H9 (cell line): ENCODE results near the gene RPS28. TPM values are rescaled to one million over a fixed set of nuclear protein-coding genes. Genes with fewer than 3 reads are reported as not detected.

Source experiments
- DNase-seq: peaks from one replicate; pipeline ENCODE4 v3.0.0-alpha.2; 2017
- H2AFZ ChIP-seq: one replicate; pipeline ENCODE4 v1.6.1; 2013; ENCODE audit warnings: mild to moderate bottlenecking, low read length, control low read depth, moderate library complexity
- H2AK5ac ChIP-seq: 2 replicates; pipeline ENCODE4 v1.6.1; 2013; ENCODE audit warnings: low read length, control low read depth, mixed read lengths; ENCODE audit not compliant: insufficient read length
- H2BK120ac ChIP-seq: one replicate; pipeline ENCODE4 v1.6.1; 2013; ENCODE audit warnings: low read depth, mild to moderate bottlenecking, low read length, control low read depth, inconsistent platforms; ENCODE audit not compliant: poor library complexity, severe bottlenecking
- H2BK12ac ChIP-seq: 2 replicates; pipeline ENCODE4 v1.6.1; 2013; ENCODE audit warnings: low read length, control low read depth, mixed read lengths, low read depth; ENCODE audit not compliant: insufficient read length
- H2BK15ac ChIP-seq: 2 replicates; pipeline ENCODE4 v1.6.1; 2013; ENCODE audit warnings: low read depth, low read length, control low read depth
- H2BK20ac ChIP-seq: one replicate; pipeline ENCODE4 v1.6.1; 2013; ENCODE audit warnings: low read depth, mild to moderate bottlenecking, low read length, control low read depth, inconsistent platforms; ENCODE audit not compliant: poor library complexity, severe bottlenecking
- H2BK5ac ChIP-seq: 2 replicates; pipeline ENCODE4 v1.6.1; 2013; ENCODE audit warnings: low read length, control low read depth, mixed read lengths; ENCODE audit not compliant: insufficient read length
- H3K14ac ChIP-seq: 2 replicates; pipeline ENCODE4 v1.6.1; 2013; ENCODE audit warnings: low read length, control low read depth; ENCODE audit not compliant: insufficient read depth
- H3K18ac ChIP-seq: 2 replicates; pipeline ENCODE4 v1.6.1; 2013; ENCODE audit warnings: low read depth, mild to moderate bottlenecking, mixed read lengths, low read length, control low read depth; ENCODE audit not compliant: insufficient read length
- H3K23ac ChIP-seq: 2 replicates; pipeline ENCODE4 v1.6.1; 2013; ENCODE audit warnings: low read length, control low read depth, mixed read lengths, low read depth; ENCODE audit not compliant: insufficient read length
- H3K23me2 ChIP-seq: 2 replicates; pipeline ENCODE4 v1.6.1; 2013; ENCODE audit warnings: low read depth, mild to moderate bottlenecking, mixed read lengths, low read length, control low read depth; ENCODE audit not compliant: insufficient read length, poor library complexity, severe bottlenecking
- H3K27ac ChIP-seq: 2 replicates; pipeline ENCODE4 v1.5.1; 2013; ENCODE audit warnings: low read length, control low read depth, mixed read lengths, low read depth; ENCODE audit not compliant: insufficient read length
- H3K27me3 ChIP-seq: 2 replicates; pipeline ENCODE4 v1.6.1; 2013; ENCODE audit warnings: low read length, control low read depth, inconsistent platforms; ENCODE audit not compliant: insufficient read depth
- H3K4ac ChIP-seq: 2 replicates; pipeline ENCODE4 v1.6.1; 2013; ENCODE audit warnings: low read depth, mild to moderate bottlenecking, control low read depth, inconsistent platforms, low read length, moderate library complexity
- H3K4me1 ChIP-seq: 2 replicates; pipeline ENCODE4 v1.6.1; 2013; ENCODE audit warnings: low read length, control low read depth, inconsistent platforms; ENCODE audit not compliant: insufficient read depth
- H3K4me2 ChIP-seq: 2 replicates; pipeline ENCODE4 v1.6.1; 2013; ENCODE audit warnings: low read length, control low read depth, mixed read lengths; ENCODE audit not compliant: insufficient read length, insufficient read depth
- H3K56ac ChIP-seq: 2 replicates; pipeline ENCODE4 v1.6.1; 2013; ENCODE audit warnings: low read depth, mild to moderate bottlenecking, mixed read lengths, low read length, control low read depth; ENCODE audit not compliant: insufficient read length
- H3K79me1 ChIP-seq: 2 replicates; pipeline ENCODE4 v1.6.1; 2013; ENCODE audit warnings: low read depth, mild to moderate bottlenecking, moderate library complexity, low read length, control low read depth, inconsistent platforms; ENCODE audit not compliant: insufficient read depth, poor library complexity, severe bottlenecking
- H3K79me2 ChIP-seq: 2 replicates; pipeline ENCODE4 v1.6.1; 2013; ENCODE audit warnings: low read length, control low read depth, inconsistent platforms; ENCODE audit not compliant: insufficient read depth
- H3K9ac ChIP-seq: 2 replicates; pipeline ENCODE4 v1.6.1; 2013; ENCODE audit warnings: low read length, control low read depth, mixed read lengths; ENCODE audit not compliant: insufficient read length; ENCODE audit errors: extremely low read depth
- H3K9me3 ChIP-seq: one replicate; pipeline ENCODE4 v1.6.1; 2013; ENCODE audit warnings: low read depth, low read length, inconsistent platforms; ENCODE audit not compliant: control insufficient read depth
- H3T11ph ChIP-seq: one replicate; pipeline ENCODE4 v1.6.1; 2013; ENCODE audit warnings: mild to moderate bottlenecking, low read length, control low read depth, inconsistent platforms
- H4K20me1 ChIP-seq: one replicate; pipeline ENCODE4 v1.6.1; 2013; ENCODE audit not compliant: control insufficient read depth, insufficient read length, insufficient read depth
- H4K5ac ChIP-seq: 2 replicates; pipeline ENCODE4 v1.6.1; 2013; ENCODE audit warnings: low read depth, mild to moderate bottlenecking, mixed read lengths, low read length, control low read depth; ENCODE audit not compliant: insufficient read length
- H4K8ac ChIP-seq: replicated peaks from 2 replicates; pipeline ENCODE4 v1.6.1; 2013; ENCODE audit warnings: low read length, control low read depth, mixed read lengths, low read depth; ENCODE audit not compliant: insufficient read length
- H4K91ac ChIP-seq: 2 replicates; pipeline ENCODE4 v1.6.1; 2013; ENCODE audit warnings: low read depth, mild to moderate bottlenecking, moderate library complexity, mixed read lengths, low read length, control low read depth; ENCODE audit not compliant: insufficient read length
- H3K27ac Mint-ChIP-seq, 3 experiments: 2 replicates in 2 of 3; 3 replicates in 1 of 3; pipeline ENCODE4 v1.8.0; 2020 to 2021; ENCODE audit warnings: mixed read lengths in 3 of 3, mild to moderate bottlenecking in 1 of 3, moderate library complexity in 1 of 3
- H3K27me3 Mint-ChIP-seq: 2 replicates; pipeline ENCODE4 v1.8.0; 2021; ENCODE audit warnings: low read depth, mild to moderate bottlenecking, moderate library complexity, mixed read lengths
- H3K36me3 Mint-ChIP-seq, 3 experiments: 2 replicates in 2 of 3; 3 replicates in 1 of 3; pipeline ENCODE4 v1.8.0; 2020 to 2021; ENCODE audit warnings: low read depth in 3 of 3, mixed read lengths in 3 of 3; ENCODE audit not compliant: insufficient read depth in 1 of 3
- H3K4me1 Mint-ChIP-seq, 2 experiments: 2 replicates each; pipeline ENCODE4 v1.8.0; 2020; ENCODE audit warnings: mixed read lengths in 2 of 2
- H3K4me3 Mint-ChIP-seq, 2 experiments: 2 replicates in 1 of 2; 3 replicates in 1 of 2; pipeline ENCODE4 v1.8.0; 2020 to 2021; ENCODE audit warnings: mild to moderate bottlenecking in 2 of 2, mixed read lengths in 2 of 2, moderate library complexity in 1 of 2
- H3K9me3 Mint-ChIP-seq, 2 experiments: 2 replicates in 1 of 2; 3 replicates in 1 of 2; pipeline ENCODE4 v1.8.0; 2020; ENCODE audit warnings: mild to moderate bottlenecking in 2 of 2, mixed read lengths in 2 of 2, moderate library complexity in 1 of 2
- WGBS: extraction: QIAGEN DNeasy Blood & Tissue Kit; methylation state at CpG from one replicate; pipeline ENCODE4 v1.1.7; 2013; ENCODE audit warnings: missing lambda C conversion rate, low lambda C conversion rate, mixed read lengths; ENCODE audit not compliant: insufficient read length; ENCODE audit errors: extremely low coverage; 5-methylcytosine and 5-hydroxymethylcytosine counted together
- total RNA-seq: library from RNA; stranded (reverse); gene quantifications from 2 replicates; pipeline ENCODE4 v1.2.1, GENCODE V29; 2021
- TF ChIP-seq, protein P1 (sequence below): fragments of 200-600 bp; sonication (generic); conservative IDR thresholded peaks from 3 replicates; pipeline ENCODE4 v1.8.0; 2021; ENCODE audit warnings: antibody characterized with exemption, mild to moderate bottlenecking

Gene RPS28
- total RNA-seq, 1 experiment from 2014 or later = 1,885 TPM

DNA sequence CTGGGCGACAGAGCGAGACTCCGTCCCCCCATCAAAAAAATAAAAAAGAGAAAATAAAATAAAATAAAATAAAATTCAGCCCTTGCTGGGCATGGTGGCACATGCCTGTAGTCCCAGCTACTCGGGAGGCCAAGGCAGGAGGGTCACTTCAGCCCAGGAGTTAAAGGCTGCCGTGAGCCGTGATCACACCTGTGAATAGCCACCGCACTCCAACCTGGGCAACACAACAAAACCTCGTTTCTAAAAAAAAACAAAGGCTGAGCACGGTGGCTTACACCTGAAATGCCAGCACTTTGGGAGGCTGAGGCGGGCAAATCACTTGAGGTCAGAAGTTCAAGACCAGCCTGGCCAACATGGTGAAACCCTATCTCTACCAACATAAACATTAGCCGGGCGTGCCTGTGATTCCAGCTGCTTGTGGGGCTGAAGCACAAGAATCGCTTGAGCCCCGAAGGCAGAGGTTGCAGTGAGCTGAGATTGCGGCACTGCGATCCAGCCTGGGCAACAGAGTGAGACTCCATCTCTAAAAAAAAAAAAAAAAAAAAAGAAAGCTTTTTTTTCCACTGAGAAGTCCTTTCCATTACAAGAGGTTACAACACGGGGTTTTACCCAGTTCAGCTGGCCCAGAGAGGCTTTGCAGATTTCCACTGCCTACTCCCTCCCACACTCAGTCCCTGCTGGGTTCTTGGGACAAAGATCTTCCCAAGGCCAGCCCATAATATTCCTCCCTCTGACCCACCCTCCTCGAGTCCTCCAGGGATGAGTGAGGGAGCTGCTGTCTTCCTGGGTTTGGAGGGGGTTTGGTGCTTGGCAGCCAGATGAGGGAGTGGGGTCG is 49.1 kb downstream of the RPS28 start:
- Histone ChIP-seq H4K8ac (no peak overlapping the region), H3K56ac (no peak overlapping the region), H3K23ac (no peak overlapping the region), H2BK15ac (no peak overlapping the region), H2AFZ (no peak overlapping the region), H3K9ac (no peak overlapping the region), H2BK5ac (no peak overlapping the region), H4K91ac (no peak overlapping the region), H2BK12ac (no peak overlapping the region), H3K23me2 (no peaks in the 10 kb centered on the region), H3K4me1 (peaks cover 4% of the 10 kb centered on the region; the same call in 1 of the 2 replicates), H4K20me1 (no peaks in the 10 kb centered on the region), H3K18ac (no peak overlapping the region), H3K4me2 (no peak overlapping the region), H3K14ac (no peak overlapping the region), H3K79me1 (no peaks in the 10 kb centered on the region), H3K27me3 (no peaks in the 10 kb centered on the region), H3K4ac (no peak overlapping the region), H3K27ac (no peak overlapping the region), H2BK20ac (no peak overlapping the region), H3T11ph (no peak overlapping the region), H3K79me2 (no peaks in the 10 kb centered on the region), H2AK5ac (no peak overlapping the region), H2BK120ac (no peak overlapping the region), H3K9me3 (no peaks in the 10 kb centered on the region), H4K5ac (no peak overlapping the region)
- peaks cover 2 to 16% (median 11%) of the 10 kb centered on the region in 3 experiments; a peak in 4 of 7 replicates for H3K36me3 Mint-ChIP-seq
- no CpG with 5 or more reads among the region's 19 CpGs for WGBS
- H3K27ac Mint-ChIP-seq = no peak overlapping the region
- no peak for DNase-seq
- TF ChIP-seq, protein P1, sequence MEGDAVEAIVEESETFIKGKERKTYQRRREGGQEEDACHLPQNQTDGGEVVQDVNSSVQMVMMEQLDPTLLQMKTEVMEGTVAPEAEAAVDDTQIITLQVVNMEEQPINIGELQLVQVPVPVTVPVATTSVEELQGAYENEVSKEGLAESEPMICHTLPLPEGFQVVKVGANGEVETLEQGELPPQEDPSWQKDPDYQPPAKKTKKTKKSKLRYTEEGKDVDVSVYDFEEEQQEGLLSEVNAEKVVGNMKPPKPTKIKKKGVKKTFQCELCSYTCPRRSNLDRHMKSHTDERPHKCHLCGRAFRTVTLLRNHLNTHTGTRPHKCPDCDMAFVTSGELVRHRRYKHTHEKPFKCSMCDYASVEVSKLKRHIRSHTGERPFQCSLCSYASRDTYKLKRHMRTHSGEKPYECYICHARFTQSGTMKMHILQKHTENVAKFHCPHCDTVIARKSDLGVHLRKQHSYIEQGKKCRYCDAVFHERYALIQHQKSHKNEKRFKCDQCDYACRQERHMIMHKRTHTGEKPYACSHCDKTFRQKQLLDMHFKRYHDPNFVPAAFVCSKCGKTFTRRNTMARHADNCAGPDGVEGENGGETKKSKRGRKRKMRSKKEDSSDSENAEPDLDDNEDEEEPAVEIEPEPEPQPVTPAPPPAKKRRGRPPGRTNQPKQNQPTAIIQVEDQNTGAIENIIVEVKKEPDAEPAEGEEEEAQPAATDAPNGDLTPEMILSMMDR = no peak
- peaks cover 17 to 22% of the 10 kb centered on the region in 2 experiments for H3K4me1 Mint-ChIP-seq
- H3K27me3 Mint-ChIP-seq = peaks cover 24% of the 10 kb centered on the region
- no peak overlapping the region for H3K4me3 Mint-ChIP-seq
- H3K9me3 Mint-ChIP-seq = no peaks in the 10 kb centered on the region
